Ammon's horn (tissue), 1 donor: Measurements from ENCODE around the gene ETV3L.
A peak's percentile ranks its signal among the peaks of the same experiment; 100 is the strongest.
"Not testable (repeated sequence)": the region's sequence is repeated elsewhere in the genome, so short reads cannot be mapped to it uniquely, and the experiment has no call there.

Source experiments
- DNase-seq: peaks from one replicate; pipeline ENCODE4 v3.0.0-alpha.2; 2016; ENCODE audit warnings: low spot score

ETV3L gene

GRCh38 chr1:157077394-157077793, 22.2 kb downstream of the ETV3L start:
- DNase-seq, result no peak

- peak; percentile 83 for DNase-seq
Measured at GRCh38 chr1:157073944-157074685, 25.5 kb downstream of the ETV3L start.

GRCh38 chr1:157069601-157070000, 30.0 kb downstream of the ETV3L start:
- DNase-seq, result no peak

GRCh38 chr1:157059241-157059640, 40.4 kb downstream of the ETV3L start:
- not testable (repeated sequence) for DNase-seq

GRCh38 chr1:157056269-157056668, 43.3 kb downstream of the ETV3L start:
- no peak for DNase-seq

- DNase-seq, result not testable (repeated sequence)
Measured at GRCh38 chr1:157055729-157056128, 43.9 kb downstream of the ETV3L start.

- no peak for DNase-seq
Measured at GRCh38 chr1:157050836-157051235, 48.8 kb downstream of the ETV3L start.

- DNase-seq, result no peak
Measured at GRCh38 chr1:157047062-157047410, 52.6 kb downstream of the ETV3L start.

- DNase-seq, result peak; percentile 92
Measured at GRCh38 chr1:157045250-157046218, 54.1 kb downstream of the ETV3L start, which contains the start of gene ARHGEF11. Gene ARHGEF11, minus strand, starts transcription at chr1:157045742. Its CDS starts 1,412 bp downstream, at chr1:157044330.

GRCh38 chr1:157044326-157044725, 55.3 kb downstream of the ETV3L start:
- no peak for DNase-seq

- DNase-seq, result no peak
Measured at GRCh38 chr1:157043685-157044084, 55.9 kb downstream of the ETV3L start.

- no peak for DNase-seq
Measured at GRCh38 chr1:157042846-157043245, 56.8 kb downstream of the ETV3L start.
